ENCODE results near the gene WDR86.

GRCh38 chr7:151366166-151366879, 43.5 kb downstream of the WDR86 start:
- no peak for TF ChIP-seq CTCF (IDR thresholded peaks at IDR 0.05)
- no peak for TF ChIP-seq POLR2A (IDR thresholded peaks at IDR 0.05)

Measured in vagina (tissue), 2 donors.